ENCODE results near the gene RENBP.

The RENBP gene

GRCh38 chrX:153922932-153923857 is 21.2 kb downstream of the RENBP start:
- Histone ChIP-seq H3K36me3 (ENCODE audit: control insufficient read depth in 4 of 4, insufficient read depth in 4 of 4, low read length in 3 of 4) (peaks cover 0 to 31% (median 16%) of the 10 kb centered on the region in 4 experiments), H3K4me1 (ENCODE audit: control extremely low read depth in 1 of 4, control insufficient read depth in 4 of 4, insufficient read depth in 4 of 4, low read length in 3 of 4) (peaks cover 9 to 66% (median 57%) of the 10 kb centered on the region in 4 experiments), H3K27ac (ENCODE audit: insufficient read depth in 1 of 2, low read depth in 1 of 2, low read length in 2 of 2, poor library complexity in 1 of 2, severe bottlenecking in 2 of 2) (no peak overlapping the region), H3K4me3 (ENCODE audit: control insufficient read depth in 1 of 7, extremely low read depth in 1 of 7, insufficient read depth in 4 of 7, low read depth in 2 of 7, low read length in 6 of 7) (peak overlapping the region in 4 of 7 experiments; percentile 17 to 58 (median 34)), H3K9me3 (ENCODE audit: control extremely low read depth in 1 of 5, control insufficient read depth in 4 of 5, insufficient read depth in 2 of 5, low read depth in 1 of 5, low read length in 4 of 5) (no peaks in the 10 kb centered on the region), H3K27me3 (replicated peaks in 2 of 5; ENCODE audit: control insufficient read depth in 4 of 5, insufficient read depth in 5 of 5, low read length in 4 of 5) (peaks cover 0 to 21% (median 0%) of the 10 kb centered on the region in 5 experiments)
- no peak for DNase-seq
- ChIA-PET POLR2A (interaction anchor here (0.6 to 3.2 kb wide), 6 partner anchors 12 to 489 kb away, joined by 3 to 20 read pairs (median 4); partner anchors contain the start of gene RENBP), CTCF (interaction anchor here (1.0 to 19.1 kb wide), 9 partner anchors 10 to 160 kb away, joined by 3 to 482 read pairs (median 10); partner anchors contain the start of genes PLXNB3 and RENBP)
- WGBS (ENCODE audit: insufficient coverage): 62% methylated on average over 22 of the region's 25 CpGs

- POLR2A ChIA-PET: no interaction called here
- H3K27me3 ChIP-seq (replicated peaks in 2 of 5; ENCODE audit: control insufficient read depth in 4 of 5, insufficient read depth in 5 of 5, low read length in 4 of 5): peaks cover 0 to 21% (median 0%) of the 10 kb centered on the region in 5 experiments
- 69% methylated on average over 32 of the region's 40 CpGs for WGBS (ENCODE audit: insufficient coverage)
- peak overlapping the region in 4 of 7 experiments; percentile 31 to 55 (median 36) for H3K4me3 ChIP-seq (ENCODE audit: control insufficient read depth in 1 of 7, extremely low read depth in 1 of 7, insufficient read depth in 4 of 7, low read depth in 2 of 7, low read length in 6 of 7)
- DNase-seq: no peak
- CTCF ChIA-PET: interaction anchor here (1.3 to 19.1 kb wide), 7 partner anchors 10 to 169 kb away, joined by 3 to 482 read pairs (median 11); partner anchors contain the start of gene RENBP
- no peaks in the 10 kb centered on the region for H3K9me3 ChIP-seq (ENCODE audit: control extremely low read depth in 1 of 5, control insufficient read depth in 4 of 5, insufficient read depth in 2 of 5, low read depth in 1 of 5, low read length in 4 of 5)
- H3K36me3 ChIP-seq (ENCODE audit: control insufficient read depth in 4 of 4, insufficient read depth in 4 of 4, low read length in 3 of 4): peaks cover 0 to 39% (median 19%) of the 10 kb centered on the region in 4 experiments
- H3K4me1 ChIP-seq (ENCODE audit: control extremely low read depth in 1 of 4, control insufficient read depth in 4 of 4, insufficient read depth in 4 of 4, low read length in 3 of 4): peaks cover 9 to 55% (median 47%) of the 10 kb centered on the region in 4 experiments
- H3K27ac ChIP-seq (ENCODE audit: insufficient read depth in 1 of 2, low read depth in 1 of 2, low read length in 2 of 2, poor library complexity in 1 of 2, severe bottlenecking in 2 of 2): no peak overlapping the region
Observed at GRCh38 chrX:153921511-153922446, 22.7 kb downstream of the RENBP start.

- Histone ChIP-seq H3K4me3 (ENCODE audit: control insufficient read depth in 1 of 7, extremely low read depth in 1 of 7, insufficient read depth in 4 of 7, low read depth in 2 of 7, low read length in 6 of 7) (no peak overlapping the region), H3K27me3 (replicated peaks in 2 of 5; ENCODE audit: control insufficient read depth in 4 of 5, insufficient read depth in 5 of 5, low read length in 4 of 5) (peaks cover 0 to 21% (median 0%) of the 10 kb centered on the region in 5 experiments), H3K4me1 (ENCODE audit: control extremely low read depth in 1 of 4, control insufficient read depth in 4 of 4, insufficient read depth in 4 of 4, low read length in 3 of 4) (peaks cover 9 to 48% (median 43%) of the 10 kb centered on the region in 4 experiments), H3K9me3 (ENCODE audit: control extremely low read depth in 1 of 5, control insufficient read depth in 4 of 5, insufficient read depth in 2 of 5, low read depth in 1 of 5, low read length in 4 of 5) (no peaks in the 10 kb centered on the region), H3K36me3 (ENCODE audit: control insufficient read depth in 4 of 4, insufficient read depth in 4 of 4, low read length in 3 of 4) (peaks cover 0 to 44% (median 22%) of the 10 kb centered on the region in 4 experiments), H3K27ac (ENCODE audit: insufficient read depth in 1 of 2, low read depth in 1 of 2, low read length in 2 of 2, poor library complexity in 1 of 2, severe bottlenecking in 2 of 2) (no peak overlapping the region)
- ChIA-PET POLR2A (no interaction called here), CTCF (interaction anchor here (1.3 to 19.1 kb wide), 3 partner anchors 9 to 168 kb away, joined by 3 to 482 read pairs (median 19); partner anchors contain the start of gene RENBP)
- DNase-seq: no peak
- 92% methylated on average over 15 of the region's 16 CpGs for WGBS (ENCODE audit: insufficient coverage)
Observed at GRCh38 chrX:153921070-153921469, 23.4 kb downstream of the RENBP start.

- POLR2A ChIA-PET: no interaction called here
- CTCF ChIA-PET: interaction anchor here (1.3 to 19.1 kb wide), 3 partner anchors 8 to 168 kb away, joined by 3 to 482 read pairs (median 19); partner anchors contain the start of gene RENBP
- Histone ChIP-seq H3K4me1 (ENCODE audit: control extremely low read depth in 1 of 4, control insufficient read depth in 4 of 4, insufficient read depth in 4 of 4, low read length in 3 of 4) (peaks cover 9 to 42% (median 38%) of the 10 kb centered on the region in 4 experiments), H3K27me3 (replicated peaks in 2 of 5; ENCODE audit: control insufficient read depth in 4 of 5, insufficient read depth in 5 of 5, low read length in 4 of 5) (peaks cover 0 to 21% (median 0%) of the 10 kb centered on the region in 5 experiments), H3K4me3 (ENCODE audit: control insufficient read depth in 1 of 7, extremely low read depth in 1 of 7, insufficient read depth in 4 of 7, low read depth in 2 of 7, low read length in 6 of 7) (no peak overlapping the region), H3K27ac (ENCODE audit: insufficient read depth in 1 of 2, low read depth in 1 of 2, low read length in 2 of 2, poor library complexity in 1 of 2, severe bottlenecking in 2 of 2) (no peak overlapping the region), H3K9me3 (ENCODE audit: control extremely low read depth in 1 of 5, control insufficient read depth in 4 of 5, insufficient read depth in 2 of 5, low read depth in 1 of 5, low read length in 4 of 5) (no peaks in the 10 kb centered on the region), H3K36me3 (ENCODE audit: control insufficient read depth in 4 of 4, insufficient read depth in 4 of 4, low read length in 3 of 4) (peaks cover 0 to 49% (median 24%) of the 10 kb centered on the region in 4 experiments)
- 94% methylated on average over 13 of the region's 14 CpGs for WGBS (ENCODE audit: insufficient coverage)
- no peak for DNase-seq
Observed at GRCh38 chrX:153920546-153920945, 23.9 kb downstream of the RENBP start.

- peaks cover 0 to 54% (median 24%) of the 10 kb centered on the region in 4 experiments for H3K36me3 ChIP-seq (ENCODE audit: control insufficient read depth in 4 of 4, insufficient read depth in 4 of 4, low read length in 3 of 4)
- H3K9me3 ChIP-seq (ENCODE audit: control extremely low read depth in 1 of 5, control insufficient read depth in 4 of 5, insufficient read depth in 2 of 5, low read depth in 1 of 5, low read length in 4 of 5): no peaks in the 10 kb centered on the region
- H3K4me3 ChIP-seq (ENCODE audit: control insufficient read depth in 1 of 7, extremely low read depth in 1 of 7, insufficient read depth in 4 of 7, low read depth in 2 of 7, low read length in 6 of 7): no peak overlapping the region
- ChIA-PET POLR2A (no interaction called here), CTCF (interaction anchor here (0.7 to 19.1 kb wide), 2 partner anchors 26 to 156 kb away, joined by 3 to 482 read pairs; partner anchors contain the start of gene RENBP)
- H3K27ac ChIP-seq (ENCODE audit: insufficient read depth in 1 of 2, low read depth in 1 of 2, low read length in 2 of 2, poor library complexity in 1 of 2, severe bottlenecking in 2 of 2): no peak overlapping the region
- DNase-seq: no peak
- peaks cover 4 to 30% (median 26%) of the 10 kb centered on the region in 4 experiments for H3K4me1 ChIP-seq (ENCODE audit: control extremely low read depth in 1 of 4, control insufficient read depth in 4 of 4, insufficient read depth in 4 of 4, low read length in 3 of 4)
- H3K27me3 ChIP-seq (replicated peaks in 2 of 5; ENCODE audit: control insufficient read depth in 4 of 5, insufficient read depth in 5 of 5, low read length in 4 of 5): peaks cover 0 to 18% (median 0%) of the 10 kb centered on the region in 5 experiments
- 92% methylated on average over 13 of the region's 13 CpGs for WGBS (ENCODE audit: insufficient coverage)
Observed at GRCh38 chrX:153919281-153919680, 25.2 kb downstream of the RENBP start.

GRCh38 chrX:153917869-153918268 is 26.6 kb downstream of the RENBP start:
- POLR2A ChIA-PET: no interaction called here
- WGBS (ENCODE audit: insufficient coverage): 95% methylated on average over 6 of the region's 6 CpGs

More at GRCh38 chrX:153917869-153918268, 26.6 kb downstream of the RENBP start:
- peaks cover 4 to 17% (median 14%) of the 10 kb centered on the region in 4 experiments for H3K4me1 ChIP-seq (ENCODE audit: control extremely low read depth in 1 of 4, control insufficient read depth in 4 of 4, insufficient read depth in 4 of 4, low read length in 3 of 4)
- H3K9me3 ChIP-seq (ENCODE audit: control extremely low read depth in 1 of 5, control insufficient read depth in 4 of 5, insufficient read depth in 2 of 5, low read depth in 1 of 5, low read length in 4 of 5): no peaks in the 10 kb centered on the region
- no peak overlapping the region for H3K4me3 ChIP-seq (ENCODE audit: control insufficient read depth in 1 of 7, extremely low read depth in 1 of 7, insufficient read depth in 4 of 7, low read depth in 2 of 7, low read length in 6 of 7)
- CTCF ChIA-PET: interaction anchor here (1.1 to 19.1 kb wide), 4 partner anchors 8 to 39 kb away, joined by 3 to 482 read pairs (median 4); partner anchors contain the start of genes ARHGAP4 and RENBP
- DNase-seq: no peak
- peaks cover 0 to 66% (median 32%) of the 10 kb centered on the region in 4 experiments for H3K36me3 ChIP-seq (ENCODE audit: control insufficient read depth in 4 of 4, insufficient read depth in 4 of 4, low read length in 3 of 4)
- H3K27me3 ChIP-seq (replicated peaks in 2 of 5; ENCODE audit: control insufficient read depth in 4 of 5, insufficient read depth in 5 of 5, low read length in 4 of 5): peaks cover 0 to 23% (median 0%) of the 10 kb centered on the region in 5 experiments
- H3K27ac ChIP-seq (ENCODE audit: insufficient read depth in 1 of 2, low read depth in 1 of 2, low read length in 2 of 2, poor library complexity in 1 of 2, severe bottlenecking in 2 of 2): no peak overlapping the region
